ENCODE data around the gene SCFD1. TPM values are rescaled to one million over a fixed set of nuclear protein-coding genes. Genes with fewer than 3 reads are reported as not detected.
"Not testable (repeated sequence)": the region's sequence is repeated elsewhere in the genome, so short reads cannot be mapped to it uniquely, and the experiment has no call there.

Gene SCFD1
- total RNA-seq, 1 donor from 2014 or later: 82.4 TPM

- H3K27ac Mint-ChIP-seq (ENCODE audit: unreplicated experiment): no peak overlapping the region
- H3K36me3 Mint-ChIP-seq (ENCODE audit: low read depth): peaks cover 17% of the 10 kb centered on the region
- H3K4me3 Mint-ChIP-seq (ENCODE audit: unreplicated experiment): no peak overlapping the region
- no peak for TF ChIP-seq CTCF (IDR thresholded peaks at IDR 0.05)
- no peaks in the 10 kb centered on the region for H3K27me3 Mint-ChIP-seq (ENCODE audit: low read depth)
- peaks cover 3% of the 10 kb centered on the region for H3K4me1 Mint-ChIP-seq (ENCODE audit: low read depth)
- H3K9me3 Mint-ChIP-seq (ENCODE audit: low read depth): no peaks in the 10 kb centered on the region
- DNase-seq (ENCODE audit: low spot score): no peak
Measured at GRCh38 chr14:30603402-30603801, 18.7 kb upstream of the SCFD1 start.

GRCh38 chr14:30604696-30605095 is 17.4 kb upstream of the SCFD1 start:
- not testable (repeated sequence) for H3K9me3 Mint-ChIP-seq (ENCODE audit: low read depth)

GRCh38 chr14:30607156-30607780 is 14.9 kb upstream of the SCFD1 start:
- no peak for TF ChIP-seq CTCF (IDR thresholded peaks at IDR 0.05)
- H3K4me3 Mint-ChIP-seq (ENCODE audit: unreplicated experiment): no peak overlapping the region
- no peaks in the 10 kb centered on the region for H3K27me3 Mint-ChIP-seq (ENCODE audit: low read depth)
- peaks cover 31% of the 10 kb centered on the region for H3K4me1 Mint-ChIP-seq (ENCODE audit: low read depth)
- peaks cover 7% of the 10 kb centered on the region for H3K36me3 Mint-ChIP-seq (ENCODE audit: low read depth)
- no peak for DNase-seq (ENCODE audit: low spot score)
- no peak overlapping the region for H3K27ac Mint-ChIP-seq (ENCODE audit: unreplicated experiment)
- no peaks in the 10 kb centered on the region for H3K9me3 Mint-ChIP-seq (ENCODE audit: low read depth)

More at GRCh38 chr14:30604696-30605095, 17.4 kb upstream of the SCFD1 start:
- not testable (repeated sequence) for H3K4me3 Mint-ChIP-seq (ENCODE audit: unreplicated experiment); DNase-seq (ENCODE audit: low spot score); H3K27me3 Mint-ChIP-seq (ENCODE audit: low read depth); H3K27ac Mint-ChIP-seq (ENCODE audit: unreplicated experiment)
- Mint-ChIP-seq H3K4me1 (ENCODE audit: low read depth) (peaks cover 12% of the 10 kb centered on the region), H3K36me3 (ENCODE audit: low read depth) (peaks cover 15% of the 10 kb centered on the region)

GRCh38 chr14:30608533-30609006 is 13.5 kb upstream of the SCFD1 start:
- Mint-ChIP-seq H3K36me3 (ENCODE audit: low read depth) (peaks cover 4% of the 10 kb centered on the region), H3K27me3 (ENCODE audit: low read depth) (no peaks in the 10 kb centered on the region), H3K9me3 (ENCODE audit: low read depth) (no peaks in the 10 kb centered on the region), H3K27ac (ENCODE audit: unreplicated experiment) (peak overlapping the region; percentile 52), H3K4me3 (ENCODE audit: unreplicated experiment) (no peak overlapping the region), H3K4me1 (ENCODE audit: low read depth) (peaks cover 31% of the 10 kb centered on the region)
- TF ChIP-seq CTCF (IDR thresholded peaks at IDR 0.05): peak; percentile 37
- no peak for DNase-seq (ENCODE audit: low spot score)

GRCh38 chr14:30610787-30611343 is 11.3 kb upstream of the SCFD1 start:
- Mint-ChIP-seq H3K36me3 (ENCODE audit: low read depth) (peaks cover 5% of the 10 kb centered on the region), H3K4me3 (ENCODE audit: unreplicated experiment) (no peak overlapping the region), H3K27me3 (ENCODE audit: low read depth) (no peaks in the 10 kb centered on the region), H3K9me3 (ENCODE audit: low read depth) (no peaks in the 10 kb centered on the region), H3K27ac (ENCODE audit: unreplicated experiment) (peak overlapping the region; percentile 78), H3K4me1 (ENCODE audit: low read depth) (peaks cover 31% of the 10 kb centered on the region)
- TF ChIP-seq CTCF (IDR thresholded peaks at IDR 0.05): peak; percentile 77
- DNase-seq (ENCODE audit: low spot score): no peak

GRCh38 chr14:30614155-30614554 is 8.0 kb upstream of the SCFD1 start:
- no peaks in the 10 kb centered on the region for H3K9me3 Mint-ChIP-seq (ENCODE audit: low read depth)
- DNase-seq (ENCODE audit: low spot score): no peak

More at GRCh38 chr14:30614155-30614554, 8.0 kb upstream of the SCFD1 start:
- Mint-ChIP-seq H3K27me3 (ENCODE audit: low read depth) (no peaks in the 10 kb centered on the region), H3K4me3 (ENCODE audit: unreplicated experiment) (no peak overlapping the region), H3K27ac (ENCODE audit: unreplicated experiment) (no peak overlapping the region), H3K4me1 (ENCODE audit: low read depth) (peaks cover 20% of the 10 kb centered on the region), H3K36me3 (ENCODE audit: low read depth) (peaks cover 5% of the 10 kb centered on the region)
- no peak for TF ChIP-seq CTCF (IDR thresholded peaks at IDR 0.05)

Data from chondrocyte (in vitro differentiated cells).